Left cardiac atrium (tissue), 4 donors: ENCODE results near the gene CDKL4. TPM values are rescaled to one million over a fixed set of nuclear protein-coding genes. Genes with fewer than 3 reads are reported as not detected.
A peak's percentile ranks its signal among the peaks of the same experiment; 100 is the strongest.
"Not testable (repeated sequence)": the region's sequence is repeated elsewhere in the genome, so short reads cannot be mapped to it uniquely, and the experiment has no call there.

Experiments used
- ATAC-seq, 2 donors: fragments of 200-7000 bp; cut with Tn5 transposase; one replicate each; pipeline ENCODE4 v1.9.1; 2020; ENCODE audit warnings: mild to moderate bottlenecking in 2 of 2, moderate library complexity in 2 of 2
- DNase-seq: peaks from one replicate; pipeline ENCODE4 v3.0.0-alpha.2; 2020
- intact Hi-C, 2 donors: fragments of 100-400 bp; cut with DNase I; formaldehyde crosslinking; loops; one replicate each; pipeline versions ENCODE4 v1.14.1 to v1.15.1; 2022 to 2023
- total RNA-seq, 2 donors: library from RNA; stranded (reverse); fragmentation: NEBNext Ultra II Directional; extraction: Animal tissue kit (Norgen Biotek cat#: 25700); gene quantifications; one replicate each; pipeline ENCODE4 v1.2.1, GENCODE V29; 2021
- donor health status: DM: no; HTN: yes; CAD: no.
- donor health status: DM: no; HTN: yes; CAD: no; lungs with severe emphysema.
- donor health status: DM: yes; HTN: yes; CAD: no.
- donor health status: Dilated cardiomyopathy.

CDKL4 gene
- total RNA-seq, 2 donors from 2014 or later, result 0.84 to 0.88 TPM

DNA sequence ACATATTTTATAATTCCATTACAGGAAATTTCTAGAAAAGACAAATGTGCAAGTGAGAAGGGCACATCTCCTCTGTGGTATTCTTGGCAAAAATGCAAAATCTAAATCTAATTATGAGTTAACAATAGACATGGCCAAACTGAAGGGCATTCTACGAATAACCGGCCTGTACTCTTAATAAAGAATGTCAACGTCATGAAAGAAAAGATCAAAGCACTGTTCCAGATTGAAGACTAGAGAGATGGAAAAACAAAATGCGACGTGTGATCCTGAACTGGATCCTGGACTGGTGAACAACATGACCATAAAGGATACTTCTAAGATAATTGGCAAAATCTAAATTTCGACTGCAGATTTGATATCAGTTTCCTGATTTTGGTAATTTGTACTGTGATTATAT, 3.0 kb downstream of the CDKL4 start:
- no peak for DNase-seq
- intact Hi-C loops, result no loop called here
- ATAC-seq, result no peak

DNA sequence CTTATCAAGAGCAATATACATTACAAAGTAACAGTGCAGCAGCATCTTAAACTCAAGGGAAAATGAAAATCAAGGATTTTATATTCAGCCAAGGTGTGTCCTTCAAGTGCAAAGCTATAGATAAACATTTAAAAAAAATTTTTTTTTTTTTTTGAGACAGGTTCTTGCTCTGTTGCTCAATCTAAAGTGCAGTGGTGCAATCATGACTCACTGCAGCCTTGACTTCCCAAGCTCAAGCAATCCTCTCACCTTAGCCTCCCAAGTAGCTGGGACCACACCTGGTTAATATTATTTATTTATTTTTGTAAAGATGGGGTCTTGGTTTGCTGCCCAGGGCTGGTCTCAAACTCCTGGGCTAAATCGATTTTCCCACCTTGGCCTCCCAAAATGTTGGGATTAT, 9.0 kb downstream of the CDKL4 start:
- intact Hi-C loops, result no loop called here
- no peak for ATAC-seq
- no peak for DNase-seq

- intact Hi-C loops, result no loop called here
- ATAC-seq (no peak), DNase-seq (no peak)
Observed at GRCh38 chr2:39232141-39232540, 11.6 kb downstream of the CDKL4 start.

DNA sequence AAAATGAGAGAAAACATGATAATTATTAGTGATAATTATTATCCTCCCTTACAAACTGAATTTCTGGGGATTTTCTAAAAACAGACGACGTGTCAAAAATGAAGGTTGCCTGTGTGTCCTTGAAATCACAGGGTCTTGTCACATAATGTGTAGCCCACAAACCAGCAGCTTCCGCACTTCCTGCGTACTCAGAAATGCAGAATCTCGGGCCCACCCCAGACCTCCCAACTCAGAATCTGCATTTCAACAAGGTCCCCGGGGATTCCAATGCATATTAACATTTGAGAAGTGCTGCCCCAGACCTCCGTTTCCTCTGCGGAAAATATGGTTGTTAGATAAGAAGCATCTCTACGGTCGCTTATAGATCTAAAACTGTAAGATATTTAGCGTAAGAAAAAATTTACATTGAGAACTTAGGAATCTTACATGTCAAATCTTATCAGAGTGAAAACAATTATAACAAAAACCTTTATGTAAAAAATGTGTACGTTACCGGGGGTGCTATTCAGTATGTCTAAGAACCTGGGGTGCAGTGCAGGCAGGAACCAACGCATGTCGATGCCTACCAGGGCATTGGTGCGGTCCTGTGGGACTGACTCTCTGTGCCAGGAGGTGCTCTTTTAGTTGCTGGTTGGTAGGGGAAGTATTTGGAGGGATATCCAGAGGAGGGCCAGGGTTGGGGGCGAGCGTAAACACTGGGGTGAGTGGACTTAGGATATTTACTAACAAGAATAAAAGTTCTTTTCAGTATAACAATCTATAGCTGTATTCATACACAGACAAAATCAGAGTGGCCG, 15.2 kb downstream of the CDKL4 start:
- DNase-seq (no peak), ATAC-seq (peak; percentile 17 to 44)
- intact Hi-C loops, result loop anchor here (2.0 to 10.0 kb wide), 4 partner anchors 110 to 281 kb away; no protein-coding TSS in a partner anchor

- ATAC-seq (peak; percentile 91 to 93), DNase-seq (peak; percentile 83)
- intact Hi-C loops, result loop anchor here (2.0 to 10.0 kb wide), 4 partner anchors 109 to 281 kb away; no protein-coding TSS in a partner anchor
Observed at GRCh38 chr2:39227628-39228412, 15.9 kb downstream of the CDKL4 start.

- no peak for ATAC-seq
- intact Hi-C loops, result loop anchor here (5.0 to 10.0 kb wide), 3 partner anchors 111 to 278 kb away; no protein-coding TSS in a partner anchor
- DNase-seq, result no peak
Observed at GRCh38 chr2:39225567-39225966, 18.2 kb downstream of the CDKL4 start.

GRCh38 chr2:39223909-39224308, 19.9 kb downstream of the CDKL4 start:
- intact Hi-C loops, result loop anchor here in 1 of 2 donors (10.0 kb wide), 1 partner anchor 109 kb away; no protein-coding TSS in a partner anchor
- ATAC-seq (no peak), DNase-seq (no peak)

DNA sequence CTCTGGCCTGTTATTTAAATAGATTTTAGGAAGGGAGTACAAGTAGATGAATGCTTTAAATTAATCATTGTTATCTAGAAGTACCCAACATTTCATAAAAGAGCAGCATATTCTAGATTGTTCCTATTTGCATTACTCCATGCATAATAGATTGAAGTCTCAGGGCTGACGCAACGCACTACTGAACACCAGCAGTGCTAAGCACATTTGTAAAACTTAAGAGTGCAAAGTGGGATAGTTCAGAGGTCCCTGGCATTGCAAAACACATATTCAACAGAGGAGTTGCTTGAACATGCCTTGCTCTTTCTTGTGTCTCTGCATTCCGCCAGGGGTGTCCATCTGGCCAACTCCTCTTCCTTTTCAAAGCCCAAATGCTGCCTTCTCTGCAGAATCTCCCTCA, 22.3 kb downstream of the CDKL4 start:
- DNase-seq (no peak), ATAC-seq (no peak)
- intact Hi-C loops, result loop anchor here in 1 of 2 donors (10.0 kb wide), 1 partner anchor 107 kb away; no protein-coding TSS in a partner anchor

GRCh38 chr2:39220136-39220535, 23.6 kb downstream of the CDKL4 start:
- no peak for ATAC-seq
- DNase-seq, result no peak
- intact Hi-C loops, result loop anchor here in 1 of 2 donors (10.0 kb wide), 1 partner anchor 105 kb away; no protein-coding TSS in a partner anchor

- no peak for DNase-seq
- intact Hi-C loops, result no loop called here
- no peak for ATAC-seq
Observed at GRCh38 chr2:39218391-39218790, 25.4 kb downstream of the CDKL4 start.

DNA sequence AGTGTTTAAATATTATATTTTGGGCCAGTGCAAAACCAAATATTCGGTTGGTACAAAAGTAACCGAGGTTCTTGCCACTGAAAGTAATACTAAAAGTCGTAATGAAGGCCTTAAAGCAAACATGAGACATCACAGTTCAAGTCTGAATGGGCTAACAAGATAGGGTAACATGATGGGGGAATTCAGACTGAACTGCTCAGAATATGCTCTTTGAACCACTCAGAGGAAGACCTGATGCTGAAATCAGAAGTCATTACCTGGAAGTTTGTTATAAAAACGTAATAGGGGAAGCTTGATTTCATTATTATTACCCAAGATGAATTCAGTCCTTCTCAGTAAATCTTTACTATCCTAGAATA, 26.6 kb downstream of the CDKL4 start:
- intact Hi-C loops, result no loop called here
- ATAC-seq (no peak), DNase-seq (no peak)

DNA sequence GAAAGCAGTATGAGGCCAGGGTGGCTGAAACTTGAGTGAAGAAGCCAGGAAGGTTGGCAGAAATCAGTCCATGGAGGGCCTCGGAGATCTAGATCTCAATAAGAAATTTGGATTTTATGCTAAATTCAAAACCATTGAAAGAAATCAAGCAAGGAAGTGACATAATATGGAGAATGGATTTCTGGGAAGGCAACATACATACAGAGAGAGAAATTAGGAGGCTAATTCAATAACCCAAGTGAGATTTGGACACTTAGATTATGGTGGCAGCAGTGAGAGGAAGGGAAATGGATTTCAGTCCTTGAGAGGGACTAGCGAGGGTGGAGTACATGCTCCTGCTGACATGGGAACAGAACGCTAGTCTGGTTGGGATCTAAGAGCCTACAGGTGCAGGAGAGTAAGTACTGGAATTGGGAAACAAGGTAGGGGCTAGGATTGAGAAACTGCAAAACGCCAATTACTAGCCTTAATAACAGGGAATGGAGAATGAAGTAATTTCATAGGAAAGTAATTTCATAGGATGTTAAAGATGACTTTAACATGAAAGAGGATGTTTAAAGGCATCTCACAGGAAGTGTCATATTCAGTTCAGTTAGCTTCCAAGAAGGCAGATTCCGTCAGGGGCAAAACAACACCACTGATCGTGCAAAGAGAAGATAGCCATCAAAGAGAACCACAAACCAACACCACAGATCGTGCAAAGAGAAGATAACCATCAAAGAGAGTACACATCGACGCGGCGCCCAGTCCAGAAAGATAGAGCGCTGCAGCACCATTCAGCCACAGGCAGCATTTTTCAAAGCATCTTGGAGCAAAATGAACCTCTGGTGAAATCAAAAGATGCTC, 27.2 kb downstream of the CDKL4 start:
- no peak for DNase-seq
- intact Hi-C loops, result no loop called here
- ATAC-seq, result peak in 1 of 2 donors; percentile 59

- intact Hi-C loops, result no loop called here
- ATAC-seq (no peak), DNase-seq (no peak)
Observed at GRCh38 chr2:39215545-39215944, 28.2 kb downstream of the CDKL4 start.

GRCh38 chr2:39213015-39213414, 30.8 kb downstream of the CDKL4 start:
- intact Hi-C loops, result no loop called here
- no peak for DNase-seq
- no peak for ATAC-seq

GRCh38 chr2:39210846-39211245, 32.9 kb downstream of the CDKL4 start:
- ATAC-seq, result no peak
- intact Hi-C loops, result no loop called here
- no peak for DNase-seq

DNA sequence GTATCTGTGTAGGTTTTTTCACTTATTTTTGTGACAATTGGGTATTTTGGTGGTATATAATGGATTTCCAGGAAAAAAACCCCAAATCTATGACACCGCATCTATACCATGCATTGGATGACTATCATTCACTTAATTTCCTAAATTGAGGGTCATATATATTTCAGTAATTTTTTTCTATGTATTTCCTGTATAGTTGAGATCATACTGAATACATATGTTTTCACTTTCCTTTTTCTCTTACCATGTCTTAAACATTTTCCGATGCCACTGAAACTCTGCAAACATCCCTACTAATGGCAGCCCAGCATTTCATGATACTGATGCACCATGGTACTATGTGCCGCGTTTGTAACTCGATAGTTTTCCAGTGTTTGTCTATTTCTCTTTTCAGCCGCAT, 40.4 kb downstream of the CDKL4 start:
- intact Hi-C loops, result loop anchor here in 1 of 2 donors (10.0 kb wide), 1 partner anchor 49 kb away; no protein-coding TSS in a partner anchor
- no peak for DNase-seq

GRCh38 chr2:39202639-39203369, 41.0 kb downstream of the CDKL4 start:
- intact Hi-C loops, result loop anchor here in 1 of 2 donors (10.0 kb wide), 1 partner anchor 48 kb away; no protein-coding TSS in a partner anchor
- DNase-seq (no peak), ATAC-seq (no peak)

More for the DNA sequence above, 40.4 kb downstream of the CDKL4 start:
- ATAC-seq, result no peak

GRCh38 chr2:39197003-39197402, 46.8 kb downstream of the CDKL4 start:
- ATAC-seq, intact Hi-C loops, DNase-seq: not testable (repeated sequence)
